GM12875 (cell line): ENCODE measurements around the gene FAM200B.
"Not testable (repeated sequence)": the region's sequence is repeated elsewhere in the genome, so short reads cannot be mapped to it uniquely, and the experiment has no call there.

Experiments
- H3K4me3 ChIP-seq: one replicate; pipeline ENCODE4 v1.5.1; 2011; ENCODE audit warnings: low read depth, low read length, control low read depth
- CTCF ChIP-seq: IDR thresholded peaks from 2 replicates; pipeline ENCODE4 v1.5.1; 2011; ENCODE audit warnings: low read depth, mild to moderate bottlenecking, control low read depth, inconsistent platforms, low read length, moderate library complexity, borderline replicate concordance; ENCODE audit not compliant: insufficient read depth

The FAM200B gene

DNA sequence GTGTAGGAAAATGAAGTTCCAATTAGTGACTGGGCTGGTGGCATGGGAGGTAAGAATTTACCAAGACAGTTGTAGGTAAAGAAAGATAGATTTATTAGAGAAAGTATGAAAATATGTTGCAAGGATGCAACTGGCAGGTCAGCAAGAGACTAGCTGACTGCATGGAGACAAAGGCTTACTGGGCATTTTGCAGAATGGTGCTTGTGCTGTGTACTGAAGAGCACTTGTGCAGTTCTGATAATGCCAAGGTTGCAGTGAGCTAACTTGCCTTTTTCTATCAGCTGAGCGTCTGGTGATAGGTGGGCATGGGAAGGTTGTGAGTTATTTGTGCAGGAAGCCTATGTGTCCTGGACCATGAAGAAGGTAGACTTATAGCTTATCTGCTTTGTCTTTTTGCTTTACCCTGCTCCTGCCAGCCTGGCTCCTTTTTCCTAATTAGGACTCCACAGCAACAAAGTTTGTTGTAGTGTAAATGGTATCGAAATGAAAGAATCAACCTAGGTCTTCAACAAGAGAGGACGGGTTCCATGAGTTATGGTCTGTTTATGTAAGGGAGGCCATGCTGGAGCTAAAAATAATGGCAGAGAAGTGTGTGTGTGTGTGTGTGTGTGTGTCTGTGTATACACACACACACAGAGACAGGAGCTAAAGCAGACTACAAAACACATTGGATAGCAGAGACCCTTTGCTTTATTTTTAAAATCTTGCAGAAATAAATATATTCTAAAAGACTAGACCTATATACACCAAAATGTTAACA is 36.2 kb downstream of the FAM200B start:
- no peak overlapping the region for H3K4me3 ChIP-seq
- TF ChIP-seq CTCF, result no peak

- no peak overlapping the region for H3K4me3 ChIP-seq
- TF ChIP-seq CTCF, result no peak
These were observed 36.8 kb downstream of the FAM200B start for GRCh38 chr4:15718465-15718864.

DNA sequence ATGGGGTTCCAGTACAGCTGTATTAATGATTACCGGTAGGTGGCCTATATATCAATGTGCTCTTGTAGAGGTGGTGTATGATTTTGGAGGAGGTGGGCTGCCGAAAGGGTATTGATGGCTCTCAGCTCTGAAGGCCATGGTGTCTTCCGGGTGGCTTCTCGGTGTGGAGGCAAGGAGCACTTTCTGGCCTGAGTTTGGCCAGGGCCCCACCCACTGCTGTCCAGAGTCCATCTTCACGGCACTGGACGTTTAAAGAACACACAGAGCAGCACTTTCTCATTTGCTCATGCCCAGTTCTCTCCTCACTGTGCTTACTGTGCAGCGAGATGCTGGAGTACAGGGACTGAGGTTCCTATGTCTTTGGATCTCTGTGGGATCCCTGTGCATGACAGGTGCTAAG is 37.3 kb downstream of the FAM200B start:
- no peak for TF ChIP-seq CTCF
- no peak overlapping the region for H3K4me3 ChIP-seq

DNA sequence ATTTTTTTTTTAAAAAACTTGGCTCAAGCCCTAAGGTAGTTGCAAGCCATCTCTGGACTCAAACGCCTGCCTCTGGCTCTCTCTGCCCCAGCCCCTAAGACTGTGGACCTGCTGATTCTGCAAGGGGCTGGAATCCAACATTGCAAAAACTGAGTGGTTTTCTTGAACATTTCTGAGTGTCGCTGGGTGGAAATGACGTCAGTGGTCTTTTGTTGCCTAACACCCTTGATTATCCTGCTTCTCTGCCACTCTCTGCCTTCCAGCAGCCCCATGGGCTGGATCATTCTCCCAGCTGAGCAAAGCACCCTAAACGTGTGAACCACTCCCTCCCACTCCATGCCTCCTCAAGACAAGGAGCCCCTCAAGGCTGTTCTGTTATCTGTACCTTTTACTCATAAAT is 37.9 kb downstream of the FAM200B start:
- no peak overlapping the region for H3K4me3 ChIP-seq
- TF ChIP-seq CTCF, result no peak

DNA sequence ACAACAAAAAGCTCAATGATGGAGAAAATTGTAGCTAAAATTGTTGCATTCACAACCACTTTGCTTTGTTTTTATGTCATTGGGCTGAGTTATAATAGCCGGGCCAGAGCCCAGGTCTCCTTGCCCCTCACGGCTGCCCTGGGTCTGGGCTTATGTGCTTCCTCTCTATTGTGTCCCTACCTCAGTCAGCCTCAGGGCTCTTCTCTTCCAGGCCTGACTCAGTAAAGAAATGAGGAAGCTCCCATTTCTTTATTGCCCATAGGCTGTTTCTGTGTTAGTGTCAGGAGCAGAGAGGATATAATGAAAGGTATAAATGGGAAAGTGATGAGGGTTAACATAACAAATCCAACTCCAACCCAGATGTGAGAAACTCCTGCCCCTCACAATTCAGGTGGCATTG is 39.2 kb downstream of the FAM200B start:
- no peak overlapping the region for H3K4me3 ChIP-seq
- no peak for TF ChIP-seq CTCF

DNA sequence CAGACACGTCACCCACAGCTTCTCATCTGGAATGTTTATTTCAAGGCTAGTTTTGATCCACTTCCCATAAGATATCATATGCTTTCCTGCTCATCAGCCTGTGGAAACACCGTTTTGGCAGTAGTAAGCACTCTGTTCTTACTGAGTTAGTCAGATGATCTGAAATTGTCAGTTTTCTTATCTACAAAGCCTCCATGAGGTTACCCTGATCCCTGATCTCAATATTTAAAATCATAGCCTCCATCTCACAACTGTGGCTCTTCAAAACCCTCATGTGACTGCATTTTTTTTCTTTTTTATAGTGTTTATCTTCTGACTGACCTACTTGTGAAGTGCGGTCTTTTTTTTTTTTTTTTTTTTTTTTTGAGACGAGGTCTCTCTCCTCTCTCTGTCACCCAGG is 44.0 kb downstream of the FAM200B start:
- no peak for TF ChIP-seq CTCF
- no peak overlapping the region for H3K4me3 ChIP-seq

DNA sequence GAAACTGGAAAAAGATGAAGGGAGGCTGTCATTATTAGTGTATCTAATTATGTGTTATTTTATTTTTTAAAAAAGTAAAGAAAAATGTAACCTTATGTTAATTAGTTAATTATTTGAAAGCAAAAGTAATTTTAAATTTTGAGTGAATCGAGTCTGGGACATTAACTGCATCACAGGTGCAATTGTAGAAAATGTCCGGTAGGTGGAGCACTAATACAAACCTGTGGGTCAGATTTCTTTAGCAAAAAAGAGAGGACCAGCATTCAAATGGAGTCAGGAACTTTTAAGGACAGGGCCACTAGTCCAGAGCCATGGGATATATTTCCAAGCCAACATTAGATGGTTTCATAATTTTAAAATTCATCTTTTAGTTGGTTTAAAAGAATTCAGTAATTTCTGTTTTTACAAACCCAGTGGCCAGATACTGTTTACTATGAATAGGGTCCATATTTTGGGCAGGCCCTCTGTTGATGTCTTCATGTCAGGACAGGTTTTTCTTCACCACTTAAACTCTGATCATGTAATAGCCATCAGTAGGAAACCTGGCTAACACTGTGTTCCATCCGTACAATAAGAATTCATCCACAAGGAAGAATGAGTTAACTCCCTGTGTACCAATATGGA is 48.4 kb downstream of the FAM200B start:
- peak; percentile 36; the same call in 1 of the 2 replicates for TF ChIP-seq CTCF
- no peak overlapping the region for H3K4me3 ChIP-seq

GRCh38 chr4:15733061-15733460 is 51.4 kb downstream of the FAM200B start:
- H3K4me3 ChIP-seq, result not testable (repeated sequence)
